Endodermal cell (in vitro differentiated cells): Measurements from ENCODE around the gene CHAF1B. TPM values are rescaled to one million over a fixed set of nuclear protein-coding genes. Genes with fewer than 3 reads are reported as not detected.

Experiments
- DNase-seq: peaks from one replicate; pipeline ENCODE4 v3.0.0-alpha.2; 2017
- H3K27ac ChIP-seq: 2 replicates; pipeline ENCODE4 v1.5.1; 2013; ENCODE audit warnings: mild to moderate bottlenecking, low read depth, low read length, moderate library complexity
- H3K27me3 ChIP-seq: 2 replicates; pipeline ENCODE4 v1.6.1; 2013; ENCODE audit warnings: mild to moderate bottlenecking, low read length, moderate library complexity; ENCODE audit not compliant: insufficient read depth, control insufficient read depth, poor library complexity, severe bottlenecking
- H3K36me3 ChIP-seq: 2 replicates; pipeline ENCODE4 v1.7.0; 2013; ENCODE audit warnings: mild to moderate bottlenecking, low read length, moderate library complexity; ENCODE audit not compliant: control insufficient read depth, insufficient read depth
- H3K4me1 ChIP-seq: one replicate; pipeline ENCODE4 v1.7.0; 2013; ENCODE audit warnings: low read length; ENCODE audit not compliant: control insufficient read depth, insufficient read depth
- H3K4me3 ChIP-seq: 2 replicates; pipeline ENCODE4 v1.5.1; 2013; ENCODE audit warnings: mild to moderate bottlenecking, low read length, moderate library complexity
- H3K9ac ChIP-seq: 2 replicates; pipeline ENCODE4 v1.6.1; 2013; ENCODE audit warnings: mild to moderate bottlenecking, low read length, moderate library complexity; ENCODE audit not compliant: poor library complexity, severe bottlenecking; ENCODE audit errors: extremely low read depth
- H3K9me3 ChIP-seq: 2 replicates; pipeline ENCODE4 v1.6.1; 2013; ENCODE audit warnings: mild to moderate bottlenecking, low read length, moderate library complexity; ENCODE audit not compliant: control insufficient read depth
- H3K27ac Mint-ChIP-seq: 2 replicates; pipeline ENCODE4 v1.8.0; 2020; ENCODE audit warnings: mixed read lengths
- H3K27me3 Mint-ChIP-seq: 2 replicates; pipeline ENCODE4 v1.8.0; 2021; ENCODE audit warnings: mild to moderate bottlenecking, mixed read lengths; ENCODE audit not compliant: insufficient read depth
- H3K36me3 Mint-ChIP-seq: 2 replicates; pipeline ENCODE4 v1.8.0; 2020; ENCODE audit warnings: low read depth, mixed read lengths
- H3K4me1 Mint-ChIP-seq: 2 replicates; pipeline ENCODE4 v1.8.0; 2020; ENCODE audit warnings: mixed read lengths
- H3K4me3 Mint-ChIP-seq: 2 replicates; pipeline ENCODE4 v1.8.0; 2020; ENCODE audit warnings: mild to moderate bottlenecking, moderate library complexity, mixed read lengths
- H3K9me3 Mint-ChIP-seq: 2 replicates; pipeline ENCODE4 v1.8.0; 2020; ENCODE audit warnings: mild to moderate bottlenecking, mixed read lengths
- WGBS, 2 experiments: methylation state at CpG; one replicate each; pipeline versions ENCODE4 v1.1.5 to v1.1.7; 2013; ENCODE audit warnings: missing lambda C conversion rate in 2 of 2, mixed read lengths in 1 of 2; ENCODE audit not compliant: insufficient coverage in 1 of 2, insufficient read length in 1 of 2; 5-methylcytosine and 5-hydroxymethylcytosine counted together
- total RNA-seq, 2 donors: library from RNA; stranded (reverse); fragmentation: NEBNext Ultra II Directional in 1 of 2; extraction: Animal tissue kit (Norgen Biotek cat#: 25700) in 1 of 2; gene quantifications; 2 replicates in 1 of 2; 3 replicates in 1 of 2; pipeline ENCODE4 v1.2.1, GENCODE V29; 2021
- TF ChIP-seq, protein P1 (sequence below): fragments of 200-600 bp; sonication (generic); conservative IDR thresholded peaks from 2 replicates; pipeline ENCODE4 v1.5.0; 2021; ENCODE audit warnings: antibody characterized with exemption, mild to moderate bottlenecking

Gene CHAF1B
- total RNA-seq, 2 donors from 2014 or later, result 16.3 to 27.1 TPM

- H3K4me1 Mint-ChIP-seq, result peaks cover 20% of the 10 kb centered on the region
- H3K9me3 Mint-ChIP-seq, result no peaks in the 10 kb centered on the region
- Histone ChIP-seq H3K4me3 (no peak overlapping the region), H3K9me3 (no peaks in the 10 kb centered on the region), H3K36me3 (no peaks in the 10 kb centered on the region), H3K27me3 (no peaks in the 10 kb centered on the region), H3K9ac (no peak overlapping the region), H3K27ac (no peak overlapping the region), H3K4me1 (peaks cover 6% of the 10 kb centered on the region)
- peak; percentile 53 for DNase-seq
- TF ChIP-seq, protein P1, sequence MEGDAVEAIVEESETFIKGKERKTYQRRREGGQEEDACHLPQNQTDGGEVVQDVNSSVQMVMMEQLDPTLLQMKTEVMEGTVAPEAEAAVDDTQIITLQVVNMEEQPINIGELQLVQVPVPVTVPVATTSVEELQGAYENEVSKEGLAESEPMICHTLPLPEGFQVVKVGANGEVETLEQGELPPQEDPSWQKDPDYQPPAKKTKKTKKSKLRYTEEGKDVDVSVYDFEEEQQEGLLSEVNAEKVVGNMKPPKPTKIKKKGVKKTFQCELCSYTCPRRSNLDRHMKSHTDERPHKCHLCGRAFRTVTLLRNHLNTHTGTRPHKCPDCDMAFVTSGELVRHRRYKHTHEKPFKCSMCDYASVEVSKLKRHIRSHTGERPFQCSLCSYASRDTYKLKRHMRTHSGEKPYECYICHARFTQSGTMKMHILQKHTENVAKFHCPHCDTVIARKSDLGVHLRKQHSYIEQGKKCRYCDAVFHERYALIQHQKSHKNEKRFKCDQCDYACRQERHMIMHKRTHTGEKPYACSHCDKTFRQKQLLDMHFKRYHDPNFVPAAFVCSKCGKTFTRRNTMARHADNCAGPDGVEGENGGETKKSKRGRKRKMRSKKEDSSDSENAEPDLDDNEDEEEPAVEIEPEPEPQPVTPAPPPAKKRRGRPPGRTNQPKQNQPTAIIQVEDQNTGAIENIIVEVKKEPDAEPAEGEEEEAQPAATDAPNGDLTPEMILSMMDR, result no peak
- peak overlapping the region; percentile 69 for H3K27ac Mint-ChIP-seq
- H3K27me3 Mint-ChIP-seq, result no peaks in the 10 kb centered on the region
- H3K4me3 Mint-ChIP-seq, result no peak overlapping the region
- H3K36me3 Mint-ChIP-seq, result no peaks in the 10 kb centered on the region
- WGBS, 2 experiments, result 78 to 80% methylated on average over 5 to 6 of the region's 6 CpGs
These were observed 49.0 kb downstream of the CHAF1B start for GRCh38 chr21:36434144-36434543.

- Histone ChIP-seq H3K36me3 (no peaks in the 10 kb centered on the region), H3K4me1 (no peaks in the 10 kb centered on the region), H3K27me3 (no peaks in the 10 kb centered on the region), H3K9ac (no peak overlapping the region), H3K27ac (no peak overlapping the region), H3K4me3 (no peak overlapping the region), H3K9me3 (no peaks in the 10 kb centered on the region)
- no peaks in the 10 kb centered on the region for H3K27me3 Mint-ChIP-seq
- no peak for DNase-seq
- H3K27ac Mint-ChIP-seq, result no peak overlapping the region
- no peak overlapping the region for H3K4me3 Mint-ChIP-seq
- peaks cover 12% of the 10 kb centered on the region for H3K4me1 Mint-ChIP-seq
- H3K9me3 Mint-ChIP-seq, result no peaks in the 10 kb centered on the region
- TF ChIP-seq, protein P1, result no peak
- WGBS, 2 experiments, result 91% methylated on average over 5 of the region's 5 CpGs; no CpG with 5 or more reads in 1 of the 2 experiments
- no peaks in the 10 kb centered on the region for H3K36me3 Mint-ChIP-seq
These were observed 51.9 kb downstream of the CHAF1B start for GRCh38 chr21:36436829-36437744.

DNA sequence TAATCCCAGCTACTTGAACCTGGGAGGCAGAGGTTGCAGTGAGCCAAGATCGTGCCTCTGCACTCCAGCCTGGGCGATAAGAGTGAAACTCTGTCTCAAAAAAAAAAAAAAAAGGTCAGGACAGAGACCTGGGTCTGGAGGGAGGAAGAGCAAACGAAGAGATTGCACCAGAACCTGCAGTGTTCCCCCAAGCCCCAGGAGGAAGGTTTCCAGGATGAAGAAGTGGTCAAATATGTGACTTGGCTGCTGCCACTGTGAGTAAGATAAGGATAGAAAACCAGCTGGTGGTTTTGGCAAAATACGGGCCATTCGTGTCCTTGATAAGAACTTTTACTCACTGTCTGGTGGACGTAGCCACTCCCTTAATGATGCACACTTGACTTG lies 52.5 kb downstream of the CHAF1B start:
- Mint-ChIP-seq H3K4me1 (peaks cover 12% of the 10 kb centered on the region), H3K27ac (no peak overlapping the region), H3K9me3 (no peaks in the 10 kb centered on the region), H3K4me3 (no peak overlapping the region), H3K36me3 (no peaks in the 10 kb centered on the region), H3K27me3 (no peaks in the 10 kb centered on the region)
- TF ChIP-seq, protein P1, result no peak
- WGBS, 2 experiments, result 92% methylated on average over 4 to 6 of the region's 6 CpGs
- Histone ChIP-seq H3K36me3 (no peaks in the 10 kb centered on the region), H3K4me1 (no peaks in the 10 kb centered on the region), H3K27me3 (no peaks in the 10 kb centered on the region), H3K27ac (no peak overlapping the region), H3K4me3 (no peak overlapping the region), H3K9ac (no peak overlapping the region), H3K9me3 (no peaks in the 10 kb centered on the region)
- DNase-seq, result no peak
